ENCODE data around the gene HMG20B.
A peak's percentile ranks its signal among the peaks of the same experiment; 100 is the strongest.

Gene HMG20B

DNA sequence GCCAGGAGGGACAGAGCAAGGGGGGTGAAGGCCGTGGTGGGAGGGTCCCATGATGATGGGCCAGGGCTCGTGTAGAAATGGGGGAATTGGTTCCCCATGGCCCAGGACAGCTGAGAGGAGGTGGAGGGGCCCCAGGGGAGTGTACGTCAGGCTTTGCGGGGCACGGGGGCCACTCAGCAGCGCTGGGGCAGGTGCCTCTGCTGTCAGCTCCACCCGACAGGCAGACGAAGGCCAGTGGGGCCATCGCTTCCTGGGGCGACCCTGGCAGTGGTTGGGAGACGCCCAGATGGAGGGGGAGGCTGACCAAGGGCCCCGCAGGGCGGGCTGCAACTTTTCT is 35.7 kb upstream of the HMG20B start:
- DNase-seq (ENCODE audit: low read depth), result no peak

DNA sequence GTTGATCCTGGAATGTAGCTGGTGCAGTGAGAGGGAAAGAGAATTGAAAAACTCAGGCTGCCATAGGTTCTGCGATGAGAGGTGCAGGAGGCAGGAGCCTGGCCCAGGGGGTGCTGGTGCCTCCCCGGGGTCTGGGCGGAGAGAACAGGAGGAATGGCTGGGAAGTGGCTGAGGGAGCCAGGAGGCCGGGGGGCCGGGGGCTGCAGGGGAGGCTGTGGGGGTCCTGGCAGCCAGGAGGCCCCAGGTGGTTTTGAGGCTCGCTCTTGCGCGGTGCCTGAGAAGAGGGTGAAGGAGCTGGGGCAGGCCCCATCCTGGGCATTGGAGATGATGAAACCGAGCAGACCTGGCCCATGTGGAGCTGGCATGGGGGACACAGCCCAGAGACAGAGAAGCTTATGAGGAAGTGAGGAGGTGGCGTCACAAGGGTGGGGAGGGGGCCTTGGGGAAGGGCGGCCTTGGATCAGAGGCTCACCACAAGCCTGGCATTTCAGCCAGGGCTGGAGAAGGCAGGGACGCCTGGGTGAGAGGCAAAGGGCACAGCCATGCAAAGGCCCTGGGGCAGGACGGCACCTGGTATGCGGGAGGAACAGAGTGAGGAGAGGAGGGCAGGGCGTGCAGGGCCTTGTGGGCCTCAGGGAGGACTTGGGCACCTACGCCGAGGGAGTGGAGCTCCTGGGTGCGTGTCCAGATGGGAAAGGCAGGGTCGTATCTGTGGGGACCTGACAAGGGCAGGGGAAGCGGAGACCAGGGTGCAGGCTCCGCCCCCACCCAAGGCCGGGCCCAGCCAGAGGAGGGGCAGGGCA is 35.1 kb upstream of the HMG20B start:
- DNase-seq (ENCODE audit: low read depth), result no peak

DNA sequence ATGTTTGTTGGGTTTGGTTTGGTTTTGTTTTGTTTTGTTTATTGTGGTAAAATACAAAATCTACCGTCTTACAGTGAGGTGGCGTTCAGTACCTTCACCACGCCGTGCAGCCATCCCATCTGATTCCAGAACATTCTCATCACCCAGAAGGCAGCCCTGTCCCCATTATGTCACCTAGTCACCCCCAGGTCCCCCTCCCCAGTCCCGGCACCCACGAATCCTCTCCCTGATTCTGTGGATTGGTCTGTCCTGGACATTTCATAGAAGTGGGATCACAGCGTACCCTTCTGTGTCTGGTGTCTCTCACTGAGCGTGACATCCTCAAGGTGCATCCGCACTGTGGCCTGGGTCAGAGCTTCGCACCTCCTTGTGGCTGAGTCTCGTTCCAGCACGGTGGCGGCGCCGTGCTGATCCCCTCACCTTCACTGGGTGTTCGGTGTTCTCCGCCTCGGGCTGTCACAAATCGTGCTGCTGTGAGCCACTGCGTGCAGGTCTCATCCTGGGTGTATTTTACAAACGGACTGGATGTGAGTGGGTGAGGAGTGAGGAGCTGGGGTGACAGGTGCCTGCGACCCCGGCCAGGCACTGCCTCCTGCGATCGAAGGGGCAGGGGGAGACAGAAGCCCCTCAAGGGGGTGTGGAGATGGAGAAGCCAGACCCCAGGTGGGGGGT is 34.4 kb upstream of the HMG20B start:
- no peak for DNase-seq (ENCODE audit: low read depth)

DNA sequence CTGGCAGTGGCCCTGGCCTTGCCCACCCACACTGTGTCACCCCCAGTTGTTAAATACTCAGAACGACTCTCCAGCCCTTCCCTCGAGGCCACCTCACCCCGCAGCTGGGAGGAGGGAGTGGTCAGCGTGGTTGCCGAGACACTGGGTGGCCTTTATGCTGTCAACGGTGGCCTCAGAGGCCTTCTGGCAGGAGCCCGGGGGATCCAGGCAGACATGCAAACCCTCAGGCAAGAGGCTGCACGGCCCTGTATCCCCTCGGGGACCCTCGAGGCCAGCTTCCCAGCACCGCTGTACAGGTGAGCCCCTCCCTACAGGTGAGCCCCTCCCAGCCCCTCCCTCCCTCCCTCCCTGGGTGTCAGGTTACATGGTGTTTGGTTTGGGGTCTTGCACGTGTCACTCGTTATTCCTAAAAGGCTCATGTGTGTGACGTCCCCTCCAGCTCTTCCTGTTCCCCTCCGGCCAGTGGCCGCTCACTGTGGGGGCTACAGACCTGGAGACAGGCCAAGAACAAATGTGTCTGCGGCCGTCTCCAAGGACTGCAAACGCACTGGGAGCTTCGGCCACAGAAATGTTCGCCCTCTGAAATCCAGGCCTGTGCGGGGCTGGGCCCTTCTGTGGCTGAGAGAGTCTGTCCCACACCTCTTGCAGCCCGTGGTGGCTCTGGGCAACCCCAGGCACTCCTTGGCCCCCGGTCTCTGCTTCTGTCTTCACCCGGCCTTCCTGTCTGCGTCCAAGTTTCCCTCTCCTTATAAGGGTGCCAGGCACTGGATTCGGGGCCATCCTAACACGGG is 33.6 kb upstream of the HMG20B start, which contains the start of gene TEKTIP1:
TEKTIP1 (plus strand) TSS at position 210 of the 791 bp plus-strand sequence; CDS start at position 214, 4 bp downstream.
- no peak for DNase-seq (ENCODE audit: low read depth)

DNA sequence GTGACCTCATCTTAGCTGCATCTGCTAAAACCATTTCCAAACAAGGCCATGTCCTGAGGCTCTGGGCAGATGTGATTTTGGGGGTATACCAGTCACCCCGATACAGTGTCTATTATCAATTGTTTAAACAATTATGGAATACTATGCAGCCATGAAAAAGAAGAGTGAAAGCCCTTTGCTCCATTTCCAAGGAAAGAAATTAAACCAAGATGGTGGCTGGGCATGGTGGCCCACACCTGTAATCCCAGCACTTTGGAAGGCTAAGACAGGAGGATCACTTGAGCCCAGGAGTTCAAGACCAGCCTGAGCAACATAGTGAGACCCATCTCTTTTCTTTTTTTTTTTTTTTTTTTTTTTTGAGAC is 33.0 kb upstream of the HMG20B start:
- no peak for DNase-seq (ENCODE audit: low read depth)

DNA sequence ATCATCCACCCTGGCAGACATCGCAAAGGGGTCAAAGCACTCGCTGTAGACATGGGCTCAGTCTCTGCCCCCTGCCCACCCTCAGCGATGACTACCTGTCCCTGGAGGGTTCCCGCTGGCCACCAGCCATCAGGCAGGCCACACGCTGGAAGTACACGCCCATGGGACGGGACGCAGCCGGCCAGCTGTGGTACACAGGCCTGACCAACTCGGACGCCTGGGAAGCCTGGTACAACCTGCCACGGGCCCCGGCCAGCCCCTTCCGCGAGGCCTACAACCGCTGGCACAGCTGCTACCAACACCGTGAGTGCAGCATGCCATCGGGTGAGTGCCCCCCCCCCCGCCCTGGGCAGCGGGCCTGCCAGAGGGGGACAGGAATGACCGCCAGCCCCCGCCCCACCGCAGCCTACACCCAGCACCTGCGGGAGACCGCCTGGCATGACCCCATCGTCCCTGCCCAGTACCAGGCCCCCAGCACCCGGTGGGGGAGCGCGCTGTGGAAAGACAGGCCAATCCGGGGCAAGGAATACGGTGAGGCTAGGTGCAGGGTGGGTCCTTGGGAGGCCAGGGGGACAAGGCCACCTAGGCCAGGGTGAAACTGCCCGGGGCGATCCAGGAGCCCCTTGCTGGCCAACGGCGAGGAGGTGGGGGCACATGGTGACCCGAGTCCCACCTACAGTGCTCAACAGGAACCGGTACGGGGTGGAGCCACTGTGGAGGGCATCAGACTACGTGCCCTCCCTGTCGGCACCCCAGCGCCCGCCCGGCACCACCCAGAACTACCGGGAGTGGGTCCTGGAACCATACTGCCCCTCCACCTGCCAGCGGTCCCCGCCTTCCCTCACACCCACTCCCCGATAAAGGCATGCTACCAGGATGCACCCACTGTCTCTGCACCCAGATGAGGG is 29.3 kb upstream of the HMG20B start:
- no peak for DNase-seq (ENCODE audit: low read depth)

DNA sequence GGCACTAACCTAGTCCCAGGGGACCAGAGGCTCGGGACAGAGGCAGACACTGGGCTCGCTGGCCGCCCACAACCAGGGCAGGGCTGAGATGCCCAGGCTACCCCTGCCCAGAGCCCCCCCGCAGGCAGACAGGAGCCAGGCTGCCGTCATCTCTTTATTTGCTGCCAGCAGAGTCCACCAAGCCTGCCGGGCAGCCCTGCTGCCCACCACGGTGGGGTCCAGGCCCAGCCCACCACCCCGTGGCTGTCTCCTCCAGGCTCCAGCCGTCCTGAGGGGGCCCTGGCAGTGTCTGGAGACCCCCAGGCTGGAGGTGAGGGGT is 28.7 kb upstream of the HMG20B start:
- no peak for DNase-seq (ENCODE audit: low read depth)

DNA sequence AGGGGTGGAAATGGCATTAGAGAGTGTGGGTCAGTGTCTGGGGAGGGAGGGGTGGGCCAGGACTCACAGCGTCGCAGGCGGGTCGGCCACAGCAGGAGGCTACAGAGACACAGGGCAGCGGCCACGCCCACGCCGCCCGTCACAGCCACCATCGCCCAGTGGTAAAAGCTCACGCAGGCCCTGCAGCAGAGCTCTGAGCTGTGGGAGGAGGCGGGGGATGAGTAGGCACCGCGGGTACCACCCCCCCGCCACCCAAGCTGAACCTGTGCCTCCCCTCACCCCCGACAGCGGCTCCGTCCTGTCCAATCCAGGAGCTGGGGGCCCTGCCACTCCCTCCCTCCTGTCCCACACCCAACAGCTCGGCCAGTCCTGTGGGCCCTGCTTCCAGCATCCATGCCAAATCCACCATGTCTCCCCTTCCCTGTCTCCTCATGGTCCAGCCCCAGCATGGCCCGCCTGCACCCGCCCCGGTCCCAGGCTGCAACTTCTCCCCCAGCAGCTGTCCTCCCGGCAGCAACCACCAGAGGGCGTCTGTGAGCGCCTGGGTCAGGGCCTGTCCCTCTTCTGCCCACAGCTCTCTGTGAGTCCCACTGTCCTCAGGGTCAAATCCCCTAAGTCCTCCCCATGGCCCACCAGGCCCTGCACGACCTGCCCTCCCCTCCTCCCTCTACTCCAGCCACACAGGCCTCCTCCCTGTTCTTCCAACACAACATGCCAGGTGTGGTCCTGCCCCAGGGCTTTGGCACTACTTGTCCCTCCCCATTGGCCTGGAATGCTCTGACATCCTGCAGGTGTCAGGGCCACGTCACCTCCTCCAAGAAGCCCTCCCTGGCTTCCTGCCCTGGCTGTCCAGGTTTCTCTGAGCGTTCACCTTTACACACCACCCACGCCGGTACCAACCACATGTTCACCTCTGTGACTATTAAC is 27.7 kb upstream of the HMG20B start:
- DNase-seq (ENCODE audit: low read depth), result peak; percentile 67

DNA sequence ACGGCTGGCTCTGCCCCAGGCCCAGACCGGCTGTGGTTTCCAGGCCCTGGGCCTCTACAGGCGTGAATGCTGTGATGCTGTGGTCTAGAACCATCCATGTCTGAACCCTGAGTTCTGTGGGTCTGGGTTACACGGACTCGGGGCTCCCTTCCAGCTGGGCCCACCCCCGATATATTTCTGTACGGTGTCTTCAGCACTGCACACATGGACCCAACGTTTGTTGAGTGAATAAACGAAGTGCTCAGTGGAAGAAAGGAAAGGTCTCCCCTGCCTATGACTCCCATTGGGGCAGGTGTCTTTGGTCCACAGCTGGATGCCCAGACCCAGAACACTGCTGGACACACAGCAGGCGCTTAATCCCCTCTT is 27.1 kb upstream of the HMG20B start:
- no peak for DNase-seq (ENCODE audit: low read depth)

DNA sequence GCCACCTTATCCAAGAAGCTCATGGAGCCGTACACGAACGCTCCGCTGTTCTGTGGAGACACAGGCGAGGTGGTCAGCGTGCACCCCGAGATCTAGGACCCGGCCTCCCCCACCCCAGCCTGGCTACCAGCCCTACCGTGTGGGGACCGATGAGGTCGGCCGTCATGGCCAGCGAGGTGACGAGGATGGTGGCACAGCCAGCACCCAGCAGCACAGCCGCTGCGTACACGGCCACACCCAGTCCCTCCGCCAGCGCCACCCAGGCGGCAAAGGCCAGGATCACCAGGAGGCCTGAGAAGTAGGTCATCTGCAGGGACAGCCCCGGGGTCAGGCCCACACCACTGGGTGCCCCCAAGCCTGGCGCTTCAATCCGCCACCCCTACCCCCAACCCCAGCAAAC is 26.6 kb upstream of the HMG20B start:
- no peak for DNase-seq (ENCODE audit: low read depth)

DNA sequence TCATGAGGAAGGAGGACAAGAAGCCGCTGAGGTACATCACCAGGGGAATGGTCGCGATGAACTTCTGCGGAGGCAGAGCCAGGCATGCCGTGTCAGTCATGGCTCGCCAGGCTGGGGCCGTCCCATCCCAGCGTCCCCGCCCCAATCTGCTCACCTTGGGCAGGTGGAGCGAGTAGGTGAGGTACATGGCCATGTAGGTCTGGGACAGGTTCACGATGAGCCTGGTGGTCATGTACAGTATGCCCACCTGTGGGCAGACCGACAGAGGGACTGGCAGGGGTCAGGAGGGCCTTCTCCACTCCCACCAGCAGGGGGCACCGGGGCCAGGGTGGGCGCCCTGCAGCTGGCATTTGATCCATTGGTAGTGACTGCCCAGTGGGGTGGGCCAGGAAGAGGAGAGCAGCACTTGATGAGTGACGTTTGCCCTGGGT is 25.4 kb upstream of the HMG20B start:
- no peak for DNase-seq (ENCODE audit: low read depth)

DNA sequence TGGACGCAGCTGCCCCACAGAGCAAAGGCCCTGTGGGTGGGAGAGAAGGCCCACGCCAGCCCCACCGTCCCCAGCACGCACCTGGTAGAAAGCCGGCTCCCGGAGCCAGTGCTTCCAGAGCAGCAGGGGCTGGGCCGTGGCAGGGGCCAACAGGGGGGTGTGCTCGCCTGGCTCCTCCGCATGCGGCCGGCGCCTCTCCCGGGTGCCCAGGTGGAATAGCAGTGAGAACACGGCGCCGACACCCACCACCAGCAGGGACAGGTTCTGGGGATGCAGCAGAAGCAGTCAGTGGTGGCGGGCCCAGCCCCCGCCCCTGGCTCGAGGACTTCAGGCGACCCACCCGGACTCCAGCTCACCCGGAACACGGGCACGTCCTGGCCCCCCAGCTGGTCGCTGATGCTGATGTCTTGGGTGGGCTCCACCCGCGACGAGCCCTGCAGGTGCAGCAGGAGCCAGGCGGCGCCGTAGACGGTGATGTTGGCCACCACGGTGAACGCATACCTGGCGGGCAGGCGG is 24.9 kb upstream of the HMG20B start:
- DNase-seq (ENCODE audit: low read depth), result no peak

DNA sequence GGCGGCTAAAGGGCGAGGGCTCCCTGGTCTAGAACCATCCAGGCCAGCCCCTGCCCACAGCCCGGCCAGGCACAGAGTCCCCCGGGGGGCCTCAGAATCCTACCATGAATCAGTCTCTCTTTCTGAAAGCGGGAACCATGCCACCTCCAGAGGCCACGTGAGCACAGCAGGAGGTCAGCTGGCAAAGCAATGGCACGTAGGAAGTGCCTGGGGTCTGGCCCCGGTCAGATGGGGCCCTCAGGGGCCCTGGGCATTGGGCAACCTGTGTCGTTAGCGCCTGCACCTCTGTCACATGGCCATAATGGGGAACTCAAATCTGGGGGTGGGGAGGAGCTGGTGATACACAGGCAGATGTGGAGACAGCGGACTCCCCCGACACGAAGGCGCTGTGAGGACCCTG is 24.1 kb upstream of the HMG20B start:
- no peak for DNase-seq (ENCODE audit: low read depth)

DNA sequence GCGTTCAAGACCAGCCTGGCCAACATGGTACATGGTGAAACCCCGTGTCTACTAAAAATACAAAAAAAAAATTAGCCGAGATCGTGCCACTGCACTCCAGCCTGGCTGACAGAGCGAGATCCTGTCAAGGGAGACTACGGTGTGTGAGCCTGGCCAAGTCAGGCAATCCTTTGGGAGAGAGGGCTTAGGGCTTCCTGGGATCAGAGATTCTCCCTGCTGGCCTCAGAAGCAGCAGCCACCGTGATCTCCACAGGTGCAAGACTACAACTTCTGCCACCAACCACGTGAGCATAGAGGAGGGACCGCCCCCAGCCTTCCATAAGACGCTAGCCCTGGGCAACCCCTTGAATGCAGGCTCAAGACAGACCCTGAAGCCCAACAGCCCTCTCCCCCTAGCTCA is 22.9 kb upstream of the HMG20B start:
- no peak for DNase-seq (ENCODE audit: low read depth)

DNA sequence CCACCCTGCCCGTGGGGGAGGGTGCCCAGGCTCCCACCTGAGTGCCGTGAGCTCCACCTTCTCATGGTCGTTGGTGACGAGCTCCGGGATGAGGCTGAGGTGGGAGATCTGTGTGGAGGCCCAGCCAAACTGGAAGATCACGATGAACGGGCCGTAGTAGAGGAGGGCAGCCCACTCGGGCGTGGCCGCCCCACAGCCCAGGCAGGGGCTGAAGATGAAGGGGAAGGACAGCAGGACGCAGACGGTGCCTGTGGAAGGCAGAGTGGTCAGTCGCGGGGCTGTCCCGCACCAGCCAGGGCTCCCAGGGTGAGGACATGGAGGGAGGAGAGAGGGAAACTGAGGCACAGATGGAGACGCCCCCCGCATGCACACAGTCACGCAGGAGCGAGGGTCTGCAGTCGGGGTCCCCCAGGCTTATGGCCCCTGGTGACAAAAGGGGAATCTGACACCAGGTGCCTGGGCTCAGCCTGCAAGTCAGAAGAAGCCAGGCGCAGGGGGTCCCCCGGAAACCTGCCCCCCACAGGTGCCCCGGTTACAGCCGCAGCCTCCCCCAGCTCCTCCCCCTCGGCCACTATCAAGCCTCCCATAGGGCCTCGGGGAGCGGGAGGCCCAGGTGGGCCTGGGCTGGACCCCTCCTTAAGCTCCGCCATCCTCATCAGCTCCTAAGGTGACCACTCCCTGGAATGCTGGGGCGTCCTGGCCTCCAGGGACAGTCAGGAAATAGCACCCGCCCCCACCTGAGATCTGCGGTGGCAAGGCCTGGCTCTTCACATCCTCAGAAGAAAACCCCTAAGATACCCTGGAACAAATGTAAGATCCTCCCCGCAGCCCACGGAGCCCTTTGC is 21.6 kb upstream of the HMG20B start:
- DNase-seq (ENCODE audit: low read depth), result no peak

DNA sequence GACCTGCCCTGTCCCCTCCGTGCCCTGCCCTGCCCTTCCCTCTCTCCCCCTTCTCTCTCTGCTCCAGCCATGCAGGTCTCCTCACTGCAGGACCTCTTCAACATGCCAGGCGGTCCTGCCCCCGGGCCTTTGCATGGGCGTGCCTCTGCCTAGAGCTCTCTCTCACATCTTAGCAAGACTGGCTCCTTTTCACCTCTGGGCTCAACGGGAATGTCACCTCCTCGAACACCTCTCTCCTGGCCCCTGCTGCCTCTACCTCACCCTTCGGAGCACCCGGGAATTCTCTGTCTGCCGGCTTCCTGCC is 21.0 kb upstream of the HMG20B start:
- no peak for DNase-seq (ENCODE audit: low read depth)

DNA sequence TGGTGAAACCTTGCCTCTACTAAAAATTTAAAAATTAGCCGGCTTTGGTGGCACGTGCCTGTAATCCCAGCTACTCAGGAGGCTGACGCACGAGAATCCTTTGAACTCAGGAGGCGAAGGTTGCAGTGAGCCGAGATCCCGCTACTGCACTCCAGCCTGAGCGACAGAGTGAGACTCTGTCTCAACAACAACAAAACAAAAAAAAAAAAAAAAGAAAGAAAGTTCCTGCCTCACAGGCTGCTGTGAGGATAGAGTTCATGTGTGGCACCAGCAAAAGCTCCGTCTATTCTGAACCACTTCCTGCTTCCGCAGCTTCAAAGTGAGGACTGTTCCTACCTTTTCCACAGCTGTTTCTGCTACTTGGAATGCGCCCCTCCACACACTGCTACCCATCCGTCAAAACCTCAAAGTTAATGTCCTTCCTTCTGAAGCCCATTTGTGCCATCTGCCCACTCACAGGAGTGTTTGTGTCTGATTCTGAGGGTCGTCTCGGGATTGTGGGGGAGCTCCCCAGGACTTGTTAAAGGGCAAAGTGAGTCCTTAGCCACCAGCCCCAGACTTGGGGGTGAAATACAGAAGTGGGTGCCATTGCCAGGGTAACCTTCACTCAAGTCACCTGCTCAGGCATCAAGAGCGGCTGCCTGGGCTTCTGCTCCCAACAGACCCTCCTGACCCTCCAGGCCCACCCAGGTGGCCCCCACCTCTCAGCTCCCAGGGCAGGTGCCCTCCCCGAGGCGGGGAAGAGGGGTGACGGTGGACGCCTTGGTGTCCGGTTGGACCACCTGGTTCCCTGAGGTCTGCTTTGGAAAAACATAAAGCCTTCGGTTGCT is 18.3 kb upstream of the HMG20B start:
- peak; percentile 63 for DNase-seq (ENCODE audit: low read depth)

DNA sequence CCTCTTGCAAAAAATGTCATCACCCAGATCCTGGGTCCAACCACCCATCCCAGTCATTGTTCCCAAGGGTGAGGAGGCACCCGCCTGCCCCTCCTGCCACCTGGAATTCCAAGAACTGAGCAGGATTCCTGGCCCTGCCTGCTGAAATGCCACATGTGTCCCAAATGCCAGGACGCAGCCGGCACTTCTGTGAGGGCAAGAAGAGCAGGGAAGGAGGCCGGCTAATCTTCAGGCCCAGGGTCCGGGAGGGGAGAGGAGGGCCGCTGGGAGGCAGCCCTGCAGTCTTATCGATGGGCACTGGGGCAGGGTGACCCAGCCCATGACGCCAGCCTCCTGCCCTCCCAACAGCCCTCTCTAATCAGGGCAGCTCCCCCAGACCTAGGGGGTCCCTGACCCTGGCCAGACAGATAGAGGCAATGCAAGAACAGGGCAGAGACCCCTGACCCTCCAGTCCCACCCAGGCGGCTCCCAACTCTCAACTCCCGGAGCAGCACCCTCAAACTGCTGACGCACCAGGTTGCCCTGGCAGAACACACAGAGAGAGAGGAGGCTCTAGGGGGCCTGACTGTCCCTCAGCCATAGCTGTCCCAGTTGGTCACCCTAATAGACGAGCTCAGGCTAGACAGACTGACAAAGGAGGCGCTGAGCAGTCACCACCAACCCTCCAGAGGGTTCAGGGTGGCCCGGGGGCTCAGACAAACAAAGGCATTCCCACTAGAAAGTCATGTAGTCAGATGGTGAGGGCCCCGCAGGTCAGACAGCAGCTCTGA is 16.9 kb upstream of the HMG20B start:
- DNase-seq (ENCODE audit: low read depth), result no peak

All from T follicular helper cell (primary cell).